Measurements from ENCODE around the gene TRIM34.
"Not testable (repeated sequence)": the region's sequence is repeated elsewhere in the genome, so short reads cannot be mapped to it uniquely, and the experiment has no call there.

The TRIM34 gene

DNA sequence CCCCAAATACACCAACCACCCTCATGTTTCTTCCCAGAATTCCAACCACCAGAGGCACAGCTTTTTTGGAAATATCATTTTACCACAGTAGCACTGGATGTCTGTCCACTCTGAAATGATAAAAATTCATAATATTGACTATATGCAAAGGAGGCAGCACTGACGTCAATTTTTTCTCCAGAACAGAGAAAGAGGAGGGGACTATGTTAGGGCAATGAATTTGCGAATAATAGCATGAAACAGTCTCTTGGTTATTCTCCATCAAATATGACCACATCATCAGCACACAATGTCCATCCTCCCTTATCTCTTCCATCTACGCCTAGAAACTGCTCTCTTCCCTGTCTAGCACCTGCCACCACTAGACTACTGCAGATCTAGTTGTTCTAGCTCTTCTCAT is 21.3 kb downstream of the TRIM34 start:
- no peak for DNase-seq (ENCODE audit: low spot score)
- TF ChIP-seq, protein P1, sequence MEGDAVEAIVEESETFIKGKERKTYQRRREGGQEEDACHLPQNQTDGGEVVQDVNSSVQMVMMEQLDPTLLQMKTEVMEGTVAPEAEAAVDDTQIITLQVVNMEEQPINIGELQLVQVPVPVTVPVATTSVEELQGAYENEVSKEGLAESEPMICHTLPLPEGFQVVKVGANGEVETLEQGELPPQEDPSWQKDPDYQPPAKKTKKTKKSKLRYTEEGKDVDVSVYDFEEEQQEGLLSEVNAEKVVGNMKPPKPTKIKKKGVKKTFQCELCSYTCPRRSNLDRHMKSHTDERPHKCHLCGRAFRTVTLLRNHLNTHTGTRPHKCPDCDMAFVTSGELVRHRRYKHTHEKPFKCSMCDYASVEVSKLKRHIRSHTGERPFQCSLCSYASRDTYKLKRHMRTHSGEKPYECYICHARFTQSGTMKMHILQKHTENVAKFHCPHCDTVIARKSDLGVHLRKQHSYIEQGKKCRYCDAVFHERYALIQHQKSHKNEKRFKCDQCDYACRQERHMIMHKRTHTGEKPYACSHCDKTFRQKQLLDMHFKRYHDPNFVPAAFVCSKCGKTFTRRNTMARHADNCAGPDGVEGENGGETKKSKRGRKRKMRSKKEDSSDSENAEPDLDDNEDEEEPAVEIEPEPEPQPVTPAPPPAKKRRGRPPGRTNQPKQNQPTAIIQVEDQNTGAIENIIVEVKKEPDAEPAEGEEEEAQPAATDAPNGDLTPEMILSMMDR (IDR thresholded peaks at IDR 0.05; ENCODE audit: extremely low read depth, missing control alignments), result no peak

DNA sequence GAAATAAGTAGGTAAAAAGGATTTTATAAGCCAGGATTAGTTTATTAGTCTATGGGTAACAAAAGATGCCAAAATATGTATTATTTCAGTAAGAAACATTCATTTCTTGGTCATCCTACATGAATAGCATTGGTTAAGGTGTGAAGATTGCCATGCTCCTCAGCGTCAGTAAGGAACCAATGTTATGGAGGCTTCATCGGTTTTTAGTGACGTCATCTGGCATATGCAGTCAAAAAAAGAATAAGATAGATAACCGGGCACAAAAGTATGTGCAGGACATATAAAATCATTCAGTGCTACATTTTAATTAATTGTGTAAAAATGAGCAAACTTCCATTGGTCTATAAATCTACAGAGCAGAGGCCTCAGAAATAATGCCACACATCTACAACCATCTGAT is 30.7 kb downstream of the TRIM34 start:
- TF ChIP-seq, protein P1 (IDR thresholded peaks at IDR 0.05; ENCODE audit: extremely low read depth, missing control alignments), result no peak
- DNase-seq (ENCODE audit: low spot score), result no peak

DNA sequence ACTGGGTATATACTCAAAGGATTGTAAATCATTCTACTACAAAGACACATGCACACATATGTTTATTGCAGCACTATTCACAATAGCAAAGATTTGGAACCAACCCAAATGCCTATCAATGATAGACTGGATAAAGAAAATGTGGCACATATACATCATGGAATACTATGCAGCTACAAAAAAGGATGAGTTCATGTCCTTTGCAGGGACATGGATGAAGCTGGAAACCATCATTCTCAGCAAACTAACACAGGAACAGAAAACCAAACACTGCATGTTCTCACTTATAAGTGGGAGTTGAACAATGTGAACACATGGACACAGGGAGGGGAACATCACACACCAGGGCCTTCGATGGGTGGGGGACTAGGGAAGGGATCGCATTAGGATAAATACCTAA is 32.2 kb downstream of the TRIM34 start:
- not testable (repeated sequence) for DNase-seq (ENCODE audit: low spot score)

DNA sequence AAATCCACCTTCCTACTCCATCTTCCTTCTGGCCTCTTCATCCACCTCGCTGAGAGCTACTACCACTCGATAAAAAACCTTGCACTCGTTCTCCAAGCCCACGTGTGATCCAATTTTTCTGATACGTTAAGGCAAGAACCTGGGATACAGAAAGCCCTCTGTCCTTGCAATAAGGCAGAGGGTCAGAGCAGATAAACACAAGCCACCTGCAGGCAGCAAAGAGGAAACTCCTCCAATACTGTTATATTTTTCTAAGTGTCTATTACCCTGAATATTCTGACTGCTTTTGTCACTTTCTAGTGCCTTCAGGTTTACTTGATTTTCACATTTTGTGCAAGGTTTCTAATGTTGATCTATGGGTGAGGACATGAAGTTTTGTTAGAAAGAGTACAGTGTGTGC is 33.5 kb downstream of the TRIM34 start:
- DNase-seq (ENCODE audit: low spot score), result no peak

DNA sequence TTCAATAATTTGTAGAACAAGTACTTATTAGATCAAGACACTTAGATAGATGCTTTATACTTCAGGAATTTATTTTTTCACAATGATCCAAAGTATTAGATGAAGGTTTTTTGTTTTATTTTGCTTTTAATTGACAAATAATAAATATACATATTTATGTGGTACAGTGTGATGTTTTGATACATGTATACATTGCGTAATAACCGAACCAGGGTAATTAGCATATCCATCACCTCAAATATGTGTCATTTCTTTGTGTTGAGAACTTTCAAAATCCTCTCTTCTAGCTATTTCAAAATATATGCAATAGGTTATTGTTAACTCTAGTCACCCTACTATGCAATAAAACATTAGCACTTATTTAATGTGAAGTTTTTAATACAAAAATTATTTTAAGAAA is 38.7 kb downstream of the TRIM34 start:
- DNase-seq (ENCODE audit: low spot score), result no peak
- TF ChIP-seq, protein P1 (IDR thresholded peaks at IDR 0.05; ENCODE audit: extremely low read depth, missing control alignments), result no peak

More for the DNA sequence above, 33.5 kb downstream of the TRIM34 start:
- TF ChIP-seq, protein P1 (IDR thresholded peaks at IDR 0.05; ENCODE audit: extremely low read depth, missing control alignments), result no peak

DNA sequence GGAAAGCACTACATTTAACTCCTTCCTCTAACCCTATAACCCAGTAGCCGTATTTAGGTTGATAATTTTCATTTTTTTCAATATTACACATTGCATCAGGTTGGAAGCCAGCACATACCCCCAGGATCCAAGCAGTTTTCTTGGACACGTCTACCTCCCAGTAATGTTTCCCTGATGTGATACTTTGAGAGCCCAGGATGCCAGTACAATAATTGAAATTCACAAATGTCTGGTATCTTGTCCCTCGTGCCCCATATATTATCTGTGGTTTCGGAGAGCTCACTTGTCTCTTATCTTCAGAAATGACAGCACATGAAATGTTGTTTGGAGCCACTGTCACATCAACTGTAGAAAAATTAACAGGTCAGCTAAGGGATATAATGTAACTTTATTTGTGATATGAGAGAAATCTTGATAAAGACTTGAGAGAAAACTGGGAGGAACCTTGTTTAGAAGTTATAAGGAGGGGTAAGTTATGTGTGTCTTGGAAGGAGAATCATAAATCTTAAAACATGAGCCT is 40.3 kb downstream of the TRIM34 start:
- TF ChIP-seq, protein P1 (IDR thresholded peaks at IDR 0.05; ENCODE audit: extremely low read depth, missing control alignments), result no peak
- no peak for DNase-seq (ENCODE audit: low spot score)

DNA sequence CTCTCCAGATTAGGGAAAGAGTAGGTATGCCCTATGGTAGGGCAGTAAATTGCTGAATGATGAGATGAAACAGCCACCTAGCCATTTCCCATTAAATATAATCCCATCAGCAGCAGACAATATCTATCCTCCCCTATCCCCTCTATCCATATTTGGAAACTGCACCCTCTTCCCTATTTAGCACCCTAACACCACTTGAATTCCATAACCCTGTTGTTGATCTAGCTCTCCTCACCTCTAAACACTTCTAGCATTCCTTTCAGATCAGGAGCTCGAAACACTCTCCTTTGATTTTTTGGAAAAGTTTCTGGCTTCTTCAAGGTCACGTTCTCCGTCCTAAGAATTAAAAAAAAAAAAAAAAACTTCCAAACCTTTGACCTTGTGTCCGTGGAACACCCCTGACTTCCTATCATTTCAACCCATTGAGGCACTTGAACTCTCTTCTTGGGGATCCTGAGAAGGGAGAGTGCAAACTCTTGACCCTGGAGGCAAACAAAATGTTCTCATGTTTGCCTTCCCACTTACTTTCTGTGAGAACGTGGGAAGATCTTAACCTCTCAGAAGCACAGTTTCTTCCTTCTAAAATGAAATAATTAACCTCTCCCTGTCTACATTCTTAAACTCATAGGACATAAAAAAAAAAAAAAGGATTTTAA is 41.1 kb downstream of the TRIM34 start:
- no peak for DNase-seq (ENCODE audit: low spot score)
- TF ChIP-seq, protein P1 (IDR thresholded peaks at IDR 0.05; ENCODE audit: extremely low read depth, missing control alignments), result no peak

DNA sequence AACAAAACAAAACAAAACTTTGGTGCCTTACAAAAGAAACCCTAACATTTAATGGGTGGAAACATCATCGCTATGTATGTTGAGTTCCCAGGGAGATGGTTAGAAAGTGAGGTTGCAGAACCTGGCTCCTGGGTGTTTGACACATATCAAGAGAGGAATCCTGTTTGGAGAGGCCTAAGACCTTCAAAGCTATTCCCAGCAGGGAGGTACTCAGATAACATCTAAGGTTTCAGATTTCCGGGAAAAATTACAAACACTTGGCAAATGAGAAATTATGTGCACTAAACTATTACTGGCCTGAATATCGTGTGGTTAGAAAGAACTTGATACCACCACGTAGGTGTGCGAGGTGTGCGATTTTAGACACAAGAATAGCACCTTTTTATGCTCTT is 41.6 kb downstream of the TRIM34 start:
- TF ChIP-seq, protein P1 (IDR thresholded peaks at IDR 0.05; ENCODE audit: extremely low read depth, missing control alignments), result no peak
- DNase-seq (ENCODE audit: low spot score), result no peak

Measured in GM20000 (cell line).